HG02588 (cell line): ENCODE measurements around the gene CHAC2.
"Not testable (repeated sequence)": the region's sequence is repeated elsewhere in the genome, so short reads cannot be mapped to it uniquely, and the experiment has no call there.

ENCODE experiments used
- ATAC-seq: cut with Tn5 transposase; IDR thresholded peaks from one replicate; pipeline ENCODE4 v1.9.1; 2021; ENCODE audit warnings: mild to moderate bottlenecking, moderate library complexity; ENCODE audit not compliant: unreplicated experiment

The CHAC2 gene

DNA sequence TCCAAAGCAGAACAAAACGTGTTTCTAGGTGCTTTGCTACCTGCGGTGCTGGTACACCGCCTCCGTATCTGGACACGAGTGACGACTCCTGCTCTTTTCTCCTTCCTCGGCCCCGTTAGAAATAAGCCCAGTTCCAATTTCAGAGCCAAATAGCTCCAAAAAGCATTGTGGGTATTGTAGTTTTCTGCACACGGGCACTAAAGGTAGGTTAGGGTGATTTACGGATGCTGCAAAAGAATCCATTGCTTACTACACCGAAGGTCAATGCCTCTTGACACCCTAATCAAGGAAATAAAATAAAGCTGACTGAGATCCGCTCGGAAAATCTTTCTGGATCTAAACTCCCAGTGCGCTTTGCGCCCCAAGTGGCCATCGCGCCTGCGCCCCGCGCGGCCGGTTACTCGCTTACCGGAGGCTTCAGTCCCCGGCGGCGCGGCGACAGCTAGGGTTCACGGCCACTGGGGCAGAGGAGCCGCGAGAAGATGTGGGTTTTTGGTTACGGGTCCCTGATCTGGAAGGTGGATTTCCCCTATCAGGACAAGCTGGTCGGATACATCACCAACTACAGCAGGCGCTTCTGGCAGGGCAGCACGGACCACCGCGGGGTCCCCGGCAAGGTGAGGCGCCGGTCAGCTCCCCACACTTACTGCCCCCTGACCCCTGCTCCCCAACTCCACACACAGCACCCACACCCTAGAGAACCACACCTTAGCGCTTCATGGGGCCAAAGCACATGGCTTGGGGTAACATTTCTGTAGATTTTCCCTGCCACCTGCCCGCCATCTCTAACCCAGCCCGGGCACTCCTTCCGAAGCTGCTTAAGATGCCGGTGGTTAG is at the start of gene CHAC2:
CHAC2 (plus strand) TSS at position 400 of the 837 bp plus-strand sequence; CDS start at position 483, 83 bp downstream.
- peak; percentile 93 for ATAC-seq

DNA sequence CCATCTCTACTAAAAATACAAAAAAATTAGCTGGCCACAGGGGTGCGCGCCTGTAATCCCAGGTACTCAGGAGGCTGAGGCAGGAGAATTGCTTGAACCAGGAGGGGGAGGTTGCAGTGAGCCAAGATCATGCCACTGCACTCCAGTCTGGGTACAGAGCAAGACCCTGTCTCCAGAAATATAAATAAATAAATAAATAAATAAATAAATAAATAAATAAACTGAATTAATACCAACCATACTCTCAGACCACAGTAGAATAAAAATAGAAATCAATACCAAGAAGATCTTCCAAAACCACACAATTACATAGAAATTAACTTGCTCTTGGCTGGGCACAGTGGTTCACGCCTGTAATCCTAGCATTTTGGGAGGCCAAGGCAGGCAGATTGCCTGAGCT is 46.7 kb upstream of the CHAC2 start:
- ATAC-seq, result not testable (repeated sequence)

DNA sequence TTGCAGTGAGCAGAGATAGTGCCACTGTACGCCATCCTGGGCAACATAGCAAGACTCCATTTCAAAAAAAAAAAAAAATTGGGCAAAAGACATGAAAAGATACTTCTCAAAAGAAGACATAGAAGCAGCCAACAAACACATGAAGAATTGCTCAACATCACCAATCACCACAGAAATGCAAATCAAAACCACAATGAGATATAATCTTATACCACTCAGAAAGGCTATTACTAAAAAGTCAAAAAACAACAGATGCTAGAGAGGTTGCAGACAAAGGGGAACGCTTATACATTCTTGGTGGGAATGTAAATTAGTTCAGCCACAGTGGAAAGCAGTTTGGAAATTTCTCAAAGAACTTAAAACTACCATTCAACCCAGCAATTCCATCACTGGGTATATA is 43.1 kb upstream of the CHAC2 start:
- no peak for ATAC-seq

DNA sequence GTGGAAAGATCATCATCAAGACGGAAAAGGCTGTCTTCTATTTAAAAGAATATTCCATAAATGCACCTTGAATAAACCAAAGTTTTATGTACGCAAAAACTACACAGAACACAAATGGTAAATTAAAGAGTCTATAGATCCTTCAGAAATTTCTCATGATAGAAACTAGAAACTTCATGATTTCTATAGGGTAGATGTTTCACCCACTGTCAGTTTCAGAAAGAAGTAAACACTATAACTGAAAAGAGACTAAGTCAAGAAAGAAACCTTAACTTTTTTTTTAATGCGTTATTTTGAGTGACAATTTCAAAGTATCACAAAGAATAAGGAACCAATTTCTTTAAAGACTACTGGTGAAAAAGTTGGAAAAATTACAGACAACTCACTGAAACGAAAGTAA is 41.9 kb upstream of the CHAC2 start:
- ATAC-seq, result no peak

DNA sequence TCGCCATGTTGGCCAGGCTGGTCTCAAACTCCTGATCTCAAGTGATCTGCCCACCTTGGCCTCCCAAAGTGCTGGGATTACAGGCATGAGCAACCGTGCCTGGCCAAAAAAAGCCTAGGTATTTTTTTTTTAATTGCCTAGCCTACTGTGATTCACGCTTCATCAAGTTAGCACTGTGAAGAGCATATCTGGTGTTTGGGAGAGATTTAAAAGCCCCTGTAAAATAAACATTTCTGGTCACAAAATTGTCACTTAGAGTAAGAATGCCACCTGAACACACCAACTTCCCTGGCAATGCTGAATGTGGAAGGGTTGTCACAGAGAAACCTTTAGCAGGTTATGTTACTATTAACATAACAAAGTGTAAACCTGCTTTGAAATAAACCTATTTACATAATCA is 39.7 kb upstream of the CHAC2 start:
- ATAC-seq, result no peak

DNA sequence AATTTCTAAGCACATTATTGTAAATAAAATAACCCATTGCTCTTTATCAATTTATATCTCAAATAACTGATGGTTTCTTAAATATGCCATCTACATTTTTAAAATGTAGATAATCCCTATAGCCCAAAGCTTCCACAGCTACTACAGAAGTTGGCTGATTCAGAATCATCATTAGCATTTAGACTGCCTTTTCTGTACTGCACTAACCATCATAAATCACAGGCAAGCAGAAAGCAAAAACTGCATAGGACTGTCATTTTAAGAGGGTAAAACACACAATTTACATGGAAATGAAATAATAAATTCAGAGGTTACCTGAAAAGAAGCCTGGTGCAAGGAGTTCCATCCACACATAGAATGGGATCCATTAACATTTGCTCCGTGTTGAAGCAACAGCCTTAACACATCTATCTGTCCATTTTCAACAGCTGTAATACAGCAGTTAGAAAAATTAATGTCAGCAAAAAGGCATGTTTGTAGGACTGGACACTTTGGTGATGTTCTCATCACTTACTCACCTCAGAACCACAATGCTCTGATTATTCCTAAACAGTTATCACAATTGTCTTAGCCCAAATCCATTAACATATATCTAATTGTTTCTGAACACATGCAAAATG is 38.4 kb upstream of the CHAC2 start:
- no peak for ATAC-seq

DNA sequence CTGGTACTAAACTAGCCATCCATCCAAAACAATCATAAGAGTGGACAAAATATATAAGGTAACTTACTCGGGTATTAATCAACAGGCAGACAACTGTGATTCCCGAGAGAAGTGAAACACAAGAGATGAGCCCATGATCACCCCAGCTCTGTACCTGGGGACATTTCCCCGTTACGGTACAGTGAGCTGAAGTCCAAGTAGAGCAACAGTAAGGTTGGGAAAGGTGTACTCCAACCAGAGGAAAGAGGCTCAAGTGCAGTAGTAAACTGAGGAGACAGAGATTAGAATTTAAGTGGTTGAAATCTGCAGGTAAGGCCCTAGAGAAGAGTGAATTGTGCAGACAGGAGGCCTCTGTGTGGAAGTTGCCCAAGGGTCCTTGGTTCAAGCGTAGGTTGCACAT is 30.5 kb upstream of the CHAC2 start:
- no peak for ATAC-seq

DNA sequence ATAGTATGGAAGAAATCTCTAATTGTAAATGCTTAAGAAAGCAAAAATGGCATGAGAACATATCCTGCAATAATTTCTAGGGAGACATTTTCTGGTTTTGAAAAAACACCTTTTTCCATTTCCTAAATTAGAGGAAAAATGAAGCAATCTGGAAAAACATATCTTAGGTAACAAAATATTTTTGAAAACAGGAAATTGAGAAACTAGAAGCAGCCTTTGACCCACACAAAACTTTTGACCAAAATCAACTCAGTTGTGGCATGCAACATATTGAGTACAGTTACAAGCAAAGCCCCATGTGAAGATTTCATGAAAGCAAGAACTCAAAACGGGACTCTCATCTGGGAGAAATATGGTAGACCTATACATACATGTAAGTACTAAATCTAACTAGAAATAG is 28.6 kb upstream of the CHAC2 start:
- no peak for ATAC-seq

DNA sequence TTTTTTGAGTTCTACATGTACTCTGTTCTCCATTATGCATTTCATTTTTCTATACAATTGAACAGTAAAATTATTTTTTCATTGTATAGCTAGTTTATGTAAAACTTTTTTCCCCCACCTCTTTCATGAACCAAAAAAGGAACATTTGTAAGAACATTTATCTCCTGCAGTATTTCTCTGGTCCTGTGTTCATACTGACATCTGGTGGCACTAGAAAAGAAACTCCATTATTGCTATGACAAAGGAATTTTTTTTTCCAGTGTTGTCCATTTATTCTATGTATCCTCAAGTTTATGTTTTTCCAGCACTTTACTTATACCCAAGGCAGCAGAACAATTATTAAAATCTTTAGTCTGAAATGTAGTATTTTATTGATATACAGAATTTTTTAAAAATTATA is 27.4 kb upstream of the CHAC2 start:
- no peak for ATAC-seq

DNA sequence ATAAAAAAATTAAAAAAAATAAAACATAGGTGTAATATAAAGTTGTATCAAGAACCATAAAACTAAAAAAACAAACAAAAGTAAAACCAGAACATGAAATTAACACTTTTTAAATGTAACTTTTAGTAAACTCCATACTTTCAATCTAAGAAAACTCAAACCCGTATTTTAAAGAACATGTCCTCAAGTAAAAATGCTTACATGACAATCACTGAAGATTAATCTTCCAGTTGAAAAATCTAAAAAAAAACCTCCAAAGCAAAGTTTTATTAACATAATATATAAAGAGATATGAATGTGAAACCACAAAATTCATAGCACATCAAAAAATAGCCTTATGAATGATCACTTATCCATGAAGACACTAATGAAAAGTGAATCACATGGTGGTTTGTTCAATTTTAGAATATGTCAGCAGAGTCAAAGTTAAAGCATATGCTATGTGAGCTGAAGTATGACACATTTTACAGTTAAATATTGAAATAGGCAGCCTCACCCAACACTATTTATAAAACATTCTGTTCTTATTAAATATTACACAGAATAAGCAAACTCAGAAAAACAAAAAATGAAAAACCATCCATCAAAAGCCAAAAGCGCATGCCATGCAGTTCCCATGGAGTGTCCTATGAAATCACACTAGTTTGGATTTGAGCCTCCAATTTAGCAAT is 23.1 kb upstream of the CHAC2 start:
- ATAC-seq, result no peak

DNA sequence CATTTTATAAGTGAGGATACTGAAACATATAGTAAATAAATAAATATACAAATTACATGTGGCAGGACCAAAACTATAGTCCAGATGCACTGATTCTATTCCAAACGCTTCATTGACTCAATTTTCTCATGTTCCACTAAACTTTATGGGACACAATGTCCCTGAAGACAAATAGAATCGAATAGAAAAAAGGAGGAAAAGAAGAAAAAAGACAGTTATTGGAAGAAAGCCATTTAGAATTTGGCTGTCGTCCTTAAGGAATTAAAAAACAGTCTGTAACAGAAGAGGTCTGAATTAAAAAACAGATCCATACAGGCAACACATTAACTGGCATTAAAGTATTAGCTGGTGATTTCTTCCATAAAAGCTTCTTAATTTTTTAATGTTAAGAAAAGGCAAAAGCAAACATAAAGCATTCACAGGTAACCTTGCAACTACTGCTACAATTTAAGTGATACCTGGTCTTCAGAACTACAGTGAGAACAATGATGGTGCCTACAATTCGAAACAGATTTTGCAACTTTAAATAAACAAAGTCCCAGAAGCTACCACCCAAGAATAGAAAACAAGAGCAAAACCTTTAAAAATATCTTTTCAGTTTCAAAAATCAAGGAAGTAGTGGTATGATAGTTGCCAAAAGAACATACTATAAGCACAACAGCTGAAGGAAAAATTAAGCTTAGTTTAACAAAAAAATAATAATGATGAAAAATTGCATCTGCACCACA is 17.4 kb upstream of the CHAC2 start:
- no peak for ATAC-seq

DNA sequence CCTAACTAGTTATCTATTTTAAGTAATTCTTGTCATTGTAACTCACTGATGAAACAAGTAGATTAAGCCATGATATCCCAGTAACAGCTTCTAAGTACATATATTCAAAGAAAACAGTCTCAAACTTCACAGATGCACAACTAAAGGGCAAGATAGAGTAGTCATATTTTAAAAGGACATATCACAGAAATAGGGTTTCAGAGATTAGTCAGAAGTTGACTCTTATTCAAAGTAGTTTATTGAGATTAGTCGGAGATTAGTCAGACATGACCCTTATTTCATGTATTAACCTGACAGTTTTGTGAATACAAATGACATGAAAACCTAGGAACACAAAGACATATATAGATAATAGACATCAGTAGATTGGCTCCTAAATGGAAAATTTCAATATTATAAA is 15.9 kb upstream of the CHAC2 start:
- ATAC-seq, result peak; percentile 94

DNA sequence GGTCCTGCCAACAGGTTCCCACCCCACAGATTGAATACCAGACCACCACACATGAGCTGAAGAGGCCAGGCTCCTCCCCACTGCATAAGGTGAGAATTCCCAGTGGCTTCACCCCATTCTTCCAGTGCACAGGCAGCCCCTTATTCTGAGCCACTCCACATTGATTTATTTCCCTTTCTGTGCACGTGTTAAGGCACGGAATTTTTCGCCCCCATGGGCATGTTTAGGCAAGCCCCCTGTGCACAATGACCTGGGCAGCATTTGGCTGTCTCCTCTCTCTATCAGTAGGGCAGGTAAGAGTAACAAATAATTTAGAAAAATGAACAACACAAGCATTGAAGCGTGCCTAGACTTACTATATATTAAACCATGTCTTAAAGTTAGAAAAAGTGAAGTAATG is 15.2 kb upstream of the CHAC2 start:
- no peak for ATAC-seq

DNA sequence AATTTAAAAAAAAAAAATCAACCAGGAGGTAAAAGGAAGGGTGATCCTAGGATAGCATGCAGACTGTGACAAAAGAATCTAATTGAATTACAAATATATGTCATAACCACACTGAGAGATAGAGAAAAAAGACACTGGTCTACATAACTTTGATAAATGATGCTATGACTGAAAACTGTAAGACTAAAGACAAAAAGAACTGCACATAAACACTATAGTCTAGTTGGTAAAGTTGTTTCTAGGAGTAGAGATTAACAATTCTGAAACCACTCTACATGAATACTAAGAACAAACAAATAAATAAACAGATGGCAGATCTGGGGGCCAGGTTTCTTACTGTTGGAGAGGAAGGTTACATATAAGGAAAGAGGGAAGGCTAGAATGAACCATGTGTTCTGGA is 14.6 kb upstream of the CHAC2 start:
- ATAC-seq, result no peak

DNA sequence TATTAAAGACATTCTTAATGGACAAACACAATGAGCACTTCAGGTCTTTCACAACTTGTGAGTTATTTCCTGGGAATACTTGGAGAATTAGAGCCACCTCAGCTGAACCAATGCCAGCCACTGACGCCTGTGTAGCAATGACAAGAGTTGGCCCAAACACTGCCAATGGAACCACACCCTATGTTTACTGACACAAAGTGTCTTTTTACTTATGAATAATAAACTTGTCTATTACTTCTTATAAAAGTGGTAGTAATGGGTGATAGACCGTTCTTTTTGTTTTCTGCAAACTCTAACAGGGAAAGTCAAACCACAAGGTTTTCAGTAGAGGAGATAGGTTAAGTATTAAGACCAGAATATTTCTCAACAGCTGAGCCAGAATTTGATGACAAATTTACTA is 12.5 kb upstream of the CHAC2 start:
- no peak for ATAC-seq

DNA sequence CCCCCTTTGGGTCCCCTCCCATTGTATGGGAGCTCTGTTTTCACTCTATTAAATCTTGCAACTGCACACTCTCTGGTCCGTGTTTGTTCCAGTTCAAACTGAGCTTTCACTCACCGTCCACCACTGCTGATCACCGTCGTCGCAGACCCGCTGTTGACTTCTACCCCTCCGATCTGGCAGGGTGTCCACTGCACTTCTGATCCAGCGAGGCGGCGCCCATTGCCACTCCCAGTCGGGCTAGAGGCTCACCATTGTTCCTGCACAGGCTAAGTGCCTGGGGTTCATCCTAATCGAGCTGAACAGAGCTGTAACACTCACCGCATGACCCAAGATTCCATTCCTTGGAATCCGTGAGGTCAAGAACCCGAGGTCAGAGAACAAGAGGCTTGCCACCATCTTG is 11.0 kb upstream of the CHAC2 start:
- ATAC-seq, result no peak

DNA sequence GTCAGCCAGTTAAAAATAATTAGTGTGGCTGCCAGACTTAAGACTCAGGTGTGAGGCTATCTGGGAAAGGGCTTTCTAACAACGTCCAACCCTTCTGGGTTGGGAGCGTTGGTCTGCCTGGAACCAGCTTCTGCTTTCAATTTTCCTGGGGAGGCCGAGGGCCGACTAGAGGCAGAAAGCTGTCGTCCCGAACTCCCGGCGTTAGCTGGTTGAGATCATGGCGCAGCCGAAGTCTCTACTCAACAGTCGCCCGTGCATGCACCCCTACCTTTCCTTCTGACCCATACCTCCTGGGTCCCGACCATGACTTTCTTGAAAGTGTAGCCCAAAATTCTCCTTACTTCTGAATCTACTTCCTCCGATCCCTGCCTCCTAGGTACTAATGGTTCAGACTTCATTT is 10.4 kb upstream of the CHAC2 start:
- ATAC-seq, result not testable (repeated sequence)

DNA sequence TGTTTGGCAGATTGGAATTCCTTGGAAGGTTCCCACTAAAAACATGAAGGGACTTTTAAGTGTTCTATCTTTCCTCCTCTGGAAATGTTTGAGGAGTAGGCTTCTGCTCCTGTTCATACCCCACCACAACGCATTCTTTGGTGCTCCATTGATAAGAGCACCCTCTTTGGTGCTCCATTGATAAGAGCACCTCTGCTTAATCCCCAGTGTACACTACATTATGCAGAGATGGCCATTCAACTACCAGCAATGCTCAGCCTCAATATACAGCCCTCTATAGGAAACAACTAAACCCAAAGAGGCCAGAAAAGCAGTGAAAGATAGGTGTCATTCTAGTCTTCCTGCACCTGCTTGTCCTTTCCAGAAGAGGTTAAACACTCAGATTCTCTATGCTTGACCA is 1.8 kb upstream of the CHAC2 start:
- no peak for ATAC-seq

DNA sequence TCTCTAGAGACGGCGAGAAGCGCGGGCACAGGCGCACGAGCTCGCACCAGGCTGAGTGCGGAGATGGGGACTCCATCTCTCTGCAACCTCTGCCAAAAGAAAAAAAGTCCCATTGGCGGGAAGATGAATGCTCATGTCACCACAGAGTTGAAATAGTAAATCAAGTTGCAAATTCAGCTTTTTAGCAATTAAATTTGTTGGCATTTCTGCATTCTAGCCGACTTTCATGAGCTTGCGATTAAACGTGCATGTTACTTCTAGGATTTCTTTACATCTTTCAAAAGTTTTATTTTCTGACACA is 588 bp downstream of the CHAC2 start:
- ATAC-seq, result peak; percentile 50

DNA sequence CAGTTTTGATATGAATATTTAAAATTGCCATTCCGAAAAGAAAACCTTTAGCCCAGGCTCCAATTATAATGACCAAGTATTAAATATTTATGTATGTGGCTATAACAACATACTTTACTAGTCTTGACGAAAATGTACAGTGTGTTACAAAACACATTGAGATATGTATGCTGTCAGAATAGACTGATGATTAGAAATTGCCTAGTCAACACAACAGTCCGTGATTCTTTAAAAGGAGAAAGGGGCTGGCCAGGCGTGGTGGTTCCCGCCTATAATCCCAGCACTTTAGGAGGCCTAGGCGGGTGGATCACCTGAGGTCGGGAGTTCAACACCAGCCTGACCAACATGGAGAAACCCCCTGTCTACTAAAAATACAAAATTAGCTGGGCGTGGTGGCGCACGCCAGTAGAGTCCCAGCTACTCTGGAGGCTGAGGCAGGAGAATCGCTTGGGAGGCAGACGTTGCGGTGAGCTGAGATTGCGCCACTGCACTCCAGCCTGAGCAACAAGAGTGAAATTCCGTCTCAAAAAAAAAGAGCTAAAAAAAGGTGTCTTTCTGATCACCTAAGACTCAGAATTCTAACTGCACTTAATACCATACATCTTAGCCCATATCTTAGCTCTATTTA is 1.8 kb downstream of the CHAC2 start:
- ATAC-seq, result no peak

DNA sequence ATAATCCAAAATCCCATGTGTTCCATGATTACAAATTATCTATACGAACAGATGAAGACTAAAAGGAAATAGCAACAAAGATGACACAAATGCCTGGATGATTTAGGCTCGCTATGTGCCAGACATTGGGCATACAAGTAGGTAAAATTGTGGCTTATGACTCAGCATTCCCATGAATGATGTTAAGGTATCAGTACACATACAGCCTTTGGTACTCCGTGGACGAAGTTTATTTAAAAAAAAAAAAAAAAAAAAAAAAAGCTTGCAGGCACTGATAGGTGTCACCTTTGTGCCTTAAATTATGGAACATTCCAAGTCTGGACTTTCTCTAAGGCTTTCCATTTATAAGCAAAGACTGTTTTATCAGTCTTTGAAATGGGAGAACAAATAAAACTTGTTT is 2.7 kb downstream of the CHAC2 start:
- ATAC-seq, result no peak
